ENCODE data around the gene SIAH1. TPM values are rescaled to one million over a fixed set of nuclear protein-coding genes. Genes with fewer than 3 reads are reported as not detected.
"Not testable (repeated sequence)": the region's sequence is repeated elsewhere in the genome, so short reads cannot be mapped to it uniquely, and the experiment has no call there.

The SIAH1 gene
- total RNA-seq, 1 donor from 2014 or later: 38.1 TPM

- no peak for DNase-seq (ENCODE audit: low read depth)
Measured at GRCh38 chr16:48393485-48394354, 8.5 kb upstream of the SIAH1 start.

- no peak for DNase-seq (ENCODE audit: low read depth)
Measured at GRCh38 chr16:48392407-48392806, 7.2 kb upstream of the SIAH1 start.

GRCh38 chr16:48386559-48387312 lies 1.5 kb upstream of the SIAH1 start:
- no peak for DNase-seq (ENCODE audit: low read depth)

- no peak for DNase-seq (ENCODE audit: low read depth)
Measured at GRCh38 chr16:48384520-48385252, 527 bp downstream of the SIAH1 start.

- DNase-seq (ENCODE audit: low read depth): peak; percentile 60
Measured at GRCh38 chr16:48383877-48384519, 1.2 kb downstream of the SIAH1 start.

GRCh38 chr16:48383009-48383876 lies 2.0 kb downstream of the SIAH1 start:
- DNase-seq (ENCODE audit: low read depth): no peak

- DNase-seq (ENCODE audit: low read depth): no peak
Measured at GRCh38 chr16:48382131-48382530, 3.1 kb downstream of the SIAH1 start.

GRCh38 chr16:48381201-48381600 lies 4.0 kb downstream of the SIAH1 start:
- peak; percentile 57 for DNase-seq (ENCODE audit: low read depth)

- no peak for DNase-seq (ENCODE audit: low read depth)
Measured at GRCh38 chr16:48378836-48379235, 6.4 kb downstream of the SIAH1 start.

GRCh38 chr16:48378276-48378675 lies 6.9 kb downstream of the SIAH1 start:
- DNase-seq (ENCODE audit: low read depth): no peak

- not testable (repeated sequence) for DNase-seq (ENCODE audit: low read depth)
Measured at GRCh38 chr16:48377301-48377700, 7.9 kb downstream of the SIAH1 start.

- DNase-seq (ENCODE audit: low read depth): no peak
Measured at GRCh38 chr16:48374255-48374654, 11.0 kb downstream of the SIAH1 start.

GRCh38 chr16:48373258-48374029 lies 11.8 kb downstream of the SIAH1 start:
- no peak for DNase-seq (ENCODE audit: low read depth)

- DNase-seq (ENCODE audit: low read depth): no peak
Measured at GRCh38 chr16:48372744-48373143, 12.5 kb downstream of the SIAH1 start.

GRCh38 chr16:48371393-48371780 lies 13.8 kb downstream of the SIAH1 start:
- DNase-seq (ENCODE audit: low read depth): no peak

GRCh38 chr16:48370668-48371392 lies 14.4 kb downstream of the SIAH1 start:
- DNase-seq (ENCODE audit: low read depth): not testable (repeated sequence)

- DNase-seq (ENCODE audit: low read depth): no peak
Measured at GRCh38 chr16:48370229-48370628, 15.0 kb downstream of the SIAH1 start.

GRCh38 chr16:48369765-48370164 lies 15.4 kb downstream of the SIAH1 start:
- DNase-seq (ENCODE audit: low read depth): no peak

- peak; percentile 20 for DNase-seq (ENCODE audit: low read depth)
Measured at GRCh38 chr16:48367441-48368049, 17.7 kb downstream of the SIAH1 start.

Measured in renal cortical epithelial cell (primary cell).